HEK293 (cell line): ENCODE data around the gene TCHHL1.
A peak's percentile ranks its signal among the peaks of the same experiment; 100 is the strongest.

Experiments
- GLI2 ChIP-seq: fragments of 450-650 bp; formaldehyde crosslinking; IDR thresholded peaks from 2 replicates; pipeline ENCODE4; 2017; ENCODE audit warnings: missing biosample characterization, missing genetic modification characterization, low read depth, borderline replicate concordance
- OSR2 ChIP-seq: fragments of 450-650 bp; formaldehyde crosslinking; IDR thresholded peaks from 2 replicates; pipeline ENCODE4 v1.5.1; 2016; ENCODE audit warnings: missing biosample characterization, missing genetic modification characterization
- SCRT2 ChIP-seq: fragments of 450-650 bp; formaldehyde crosslinking; IDR thresholded peaks from 2 replicates; pipeline ENCODE4 v1.5.1; 2016; ENCODE audit warnings: missing biosample characterization, missing genetic modification characterization
- SP2 ChIP-seq: fragments of 450-650 bp; formaldehyde crosslinking; IDR thresholded peaks from 2 replicates; pipeline ENCODE4 v1.5.1; 2016; ENCODE audit warnings: missing biosample characterization, missing genetic modification characterization
- SP7 ChIP-seq: fragments of 450-650 bp; formaldehyde crosslinking; IDR thresholded peaks from 2 replicates; pipeline ENCODE4 v1.5.1; 2016; ENCODE audit warnings: missing biosample characterization, missing genetic modification characterization
- YY2 ChIP-seq: fragments of 450-650 bp; formaldehyde crosslinking; IDR thresholded peaks from 2 replicates; pipeline ENCODE4 v1.5.1; 2016; ENCODE audit warnings: missing biosample characterization, missing genetic modification characterization
- ZBTB48 ChIP-seq: fragments of 450-650 bp; formaldehyde crosslinking; IDR thresholded peaks from 2 replicates; pipeline ENCODE4 v1.5.1; 2016; ENCODE audit warnings: missing biosample characterization, missing genetic modification characterization
- ZEB2 ChIP-seq: fragments of 450-650 bp; formaldehyde crosslinking; IDR thresholded peaks from 2 replicates; pipeline ENCODE4 v1.5.1; 2016; ENCODE audit warnings: missing biosample characterization, missing genetic modification characterization
- ZIC2 ChIP-seq: fragments of 450-650 bp; formaldehyde crosslinking; IDR thresholded peaks from 2 replicates; pipeline ENCODE4 v1.5.1; 2016; ENCODE audit warnings: missing biosample characterization, missing genetic modification characterization
- ZNF140 ChIP-seq: fragments of 450-650 bp; formaldehyde crosslinking; IDR thresholded peaks from 2 replicates; pipeline ENCODE4 v1.5.1; 2016; ENCODE audit warnings: missing biosample characterization, missing genetic modification characterization
- ZNF169 ChIP-seq: fragments of 450-650 bp; formaldehyde crosslinking; IDR thresholded peaks from 2 replicates; pipeline ENCODE4 v1.5.1; 2016; ENCODE audit warnings: missing biosample characterization, missing genetic modification characterization
- ZNF184 ChIP-seq: fragments of 450-650 bp; IDR thresholded peaks from 2 replicates; pipeline ENCODE4 v1.5.1; 2018; ENCODE audit warnings: missing biosample characterization, mild to moderate bottlenecking, missing genetic modification characterization
- ZNF23 ChIP-seq: fragments of 450-650 bp; formaldehyde crosslinking; IDR thresholded peaks from 2 replicates; pipeline ENCODE4 v1.5.1; 2016; ENCODE audit warnings: missing biosample characterization, missing genetic modification characterization, borderline replicate concordance
- ZNF274 ChIP-seq, 2 experiments: fragments of 200-500 bp in 1 of 2; fragments of 450-650 bp in 1 of 2; sonication (Bioruptor generic) in 1 of 2; formaldehyde crosslinking in 1 of 2; IDR thresholded peaks; 2 replicates each; pipeline versions ENCODE4 v1.5.1 to v1.6.1; 2014 to 2016; ENCODE audit warnings: borderline replicate concordance in 1 of 2, inconsistent platforms in 1 of 2, low read length in 1 of 2, missing biosample characterization in 1 of 2, missing genetic modification characterization in 1 of 2
- ZNF280C ChIP-seq: fragments of 450-650 bp; formaldehyde crosslinking; IDR thresholded peaks from 2 replicates; pipeline ENCODE4 v1.5.1; 2016; ENCODE audit warnings: missing biosample characterization, missing genetic modification characterization
- ZNF311 ChIP-seq: fragments of 450-650 bp; formaldehyde crosslinking; IDR thresholded peaks from 2 replicates; pipeline ENCODE4 v1.5.1; 2017; ENCODE audit warnings: missing biosample characterization, missing genetic modification characterization, borderline replicate concordance
- ZNF366 ChIP-seq: fragments of 450-650 bp; formaldehyde crosslinking; conservative IDR thresholded peaks from 2 replicates; pipeline ENCODE4 v1.5.1; 2016; ENCODE audit warnings: missing biosample characterization, missing genetic modification characterization
- ZNF391 ChIP-seq: fragments of 450-650 bp; formaldehyde crosslinking; IDR thresholded peaks from 2 replicates; pipeline ENCODE4 v1.5.1; 2016; ENCODE audit warnings: low read depth, missing biosample characterization, missing genetic modification characterization, borderline replicate concordance
- ZNF394 ChIP-seq: fragments of 450-650 bp; formaldehyde crosslinking; IDR thresholded peaks from 2 replicates; pipeline ENCODE4 v1.5.1; 2016; ENCODE audit warnings: missing biosample characterization, missing genetic modification characterization, mild to moderate bottlenecking, moderate library complexity, borderline replicate concordance
- ZNF501 ChIP-seq: fragments of 450-650 bp; formaldehyde crosslinking; IDR thresholded peaks from 2 replicates; pipeline ENCODE4 v1.5.1; 2016; ENCODE audit warnings: missing biosample characterization, missing genetic modification characterization
- ZNF513 ChIP-seq: fragments of 450-650 bp; IDR thresholded peaks from 2 replicates; pipeline ENCODE4 v1.5.1; 2018; ENCODE audit warnings: missing biosample characterization, missing genetic modification characterization
- ZNF514 ChIP-seq: fragments of 450-650 bp; formaldehyde crosslinking; IDR thresholded peaks from 2 replicates; pipeline ENCODE4 v1.5.1; 2016; ENCODE audit warnings: missing biosample characterization, missing genetic modification characterization
- ZNF518A ChIP-seq: fragments of 450-650 bp; formaldehyde crosslinking; conservative IDR thresholded peaks from 2 replicates; pipeline ENCODE4 v1.5.1; 2016; ENCODE audit warnings: low read depth, missing biosample characterization, missing genetic modification characterization
- ZNF626 ChIP-seq: fragments of 450-650 bp; sonication (Bioruptor Pico); formaldehyde crosslinking; IDR thresholded peaks from 2 replicates; pipeline ENCODE4 v1.5.1; 2018; ENCODE audit warnings: missing biosample characterization, missing genetic modification characterization, inconsistent platforms
- ZNF645 ChIP-seq: fragments of 450-650 bp; formaldehyde crosslinking; IDR thresholded peaks from 2 replicates; pipeline ENCODE4; 2016; ENCODE audit warnings: missing biosample characterization, missing genetic modification characterization
- ZNF658 ChIP-seq: fragments of 450-650 bp; formaldehyde crosslinking; IDR thresholded peaks from 2 replicates; pipeline ENCODE4; 2016; ENCODE audit warnings: missing biosample characterization, missing genetic modification characterization
- ZNF692 ChIP-seq: fragments of 450-650 bp; formaldehyde crosslinking; IDR thresholded peaks from 2 replicates; pipeline ENCODE4 v1.5.1; 2016; ENCODE audit warnings: missing biosample characterization, missing genetic modification characterization
- ZSCAN16 ChIP-seq: fragments of 450-650 bp; formaldehyde crosslinking; IDR thresholded peaks from 2 replicates; pipeline ENCODE4 v1.5.1; 2016; ENCODE audit warnings: missing biosample characterization, missing genetic modification characterization

The TCHHL1 gene

GRCh38 chr1:152034654-152035538 is 54.0 kb downstream of the TCHHL1 start (continued):
- TF ChIP-seq ZNF645 (tag by site-specific recombination) (no peak), ZNF140 (no peak), SP2 (tag by site-specific recombination) (peak; percentile 51), OSR2 (tag by site-specific recombination) (no peak), ZNF514 (tag by site-specific recombination) (no peak), YY2 (tag by site-specific recombination) (no peak), ZBTB48 (tag by site-specific recombination) (peak; percentile 79), ZNF169 (tag by site-specific recombination) (no peak), ZNF692 (peak; percentile 12; the same call in 1 of the 2 replicates), ZNF184 (tag by site-specific recombination) (no peak), ZNF501 (tag by site-specific recombination) (no peak), GLI2 (tag by site-specific recombination) (no peak), ZNF391 (tag by site-specific recombination) (no peak), ZSCAN16 (no peak), ZNF626 (tag by site-specific recombination) (no peak), ZNF366 (tag by site-specific recombination) (peak; percentile 84), SP7 (tag by site-specific recombination) (peak; percentile 96), SCRT2 (tag by site-specific recombination) (peak; percentile 77), ZNF274 (IDR thresholded peaks at IDR 0.05; ENCODE audit: low read length) (no peak), ZNF274 (tag by site-specific recombination; IDR thresholded peaks at IDR 0.05; ENCODE audit: borderline replicate concordance) (no peak), ZIC2 (tag by site-specific recombination) (no peak), ZEB2 (tag by site-specific recombination) (peak; percentile 46; the same call in 1 of the 2 replicates), ZNF394 (tag by site-specific recombination) (0 out of 2 replicates have a peak, but pooled peaks have one; percentile 12), ZNF23 (no peak), ZNF658 (tag by site-specific recombination) (no peak), ZNF280C (tag by site-specific recombination) (no peak), ZNF518A (no peak; the same call in 1 of the 2 replicates), ZNF513 (tag by site-specific recombination) (no peak), ZNF311 (tag by site-specific recombination) (no peak)
